HG02973 (cell line): ENCODE data around the gene ZDHHC14.
A peak's percentile ranks its signal among the peaks of the same experiment; 100 is the strongest.

Experiments used
- ATAC-seq: cut with Tn5 transposase; IDR thresholded peaks from one replicate; pipeline ENCODE4 v1.9.1; 2021; ENCODE audit warnings: moderate library complexity; ENCODE audit not compliant: unreplicated experiment

ZDHHC14 gene

DNA sequence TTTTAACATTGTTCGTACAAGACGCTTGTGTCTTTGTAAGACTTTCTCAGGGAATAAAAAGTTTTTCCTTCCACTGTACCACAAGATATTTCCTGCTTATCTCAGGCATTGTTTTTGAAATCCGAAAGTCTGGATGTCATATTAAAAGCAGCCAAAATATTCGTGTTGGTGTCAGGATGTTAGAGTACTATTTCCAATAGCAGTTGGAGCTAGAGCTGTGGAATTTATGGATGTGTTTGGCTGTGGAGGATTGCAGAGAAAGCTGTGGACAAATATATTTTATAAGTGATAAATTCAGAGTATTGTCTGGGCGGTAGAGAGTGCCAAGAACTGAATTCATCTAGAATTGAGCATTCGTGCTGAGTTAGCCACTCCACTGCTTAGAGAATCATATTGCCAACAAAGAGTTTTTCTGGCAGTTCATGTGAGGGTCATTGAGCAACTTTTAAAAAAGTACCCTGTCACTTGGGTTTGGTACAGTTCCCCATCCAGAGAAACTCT, 57.7 kb downstream of the ZDHHC14 start:
- no peak for ATAC-seq

DNA sequence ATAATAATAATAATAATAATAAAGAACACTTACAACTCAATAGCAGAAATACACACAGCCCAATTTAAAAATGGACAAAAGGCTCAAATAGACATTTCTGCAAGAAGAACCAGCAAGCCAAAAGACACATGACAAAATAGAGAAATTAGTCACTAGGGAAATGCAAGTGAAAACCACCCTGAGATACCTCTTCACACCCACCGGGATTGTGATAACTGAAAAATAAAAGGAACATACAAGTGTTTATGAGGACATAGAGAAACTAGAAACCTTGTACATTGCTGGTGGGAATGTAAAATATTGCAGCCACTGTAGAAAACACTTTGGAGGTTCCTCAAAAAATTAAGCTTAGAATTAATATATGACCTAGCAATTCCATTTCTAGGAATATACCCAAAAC, 59.2 kb downstream of the ZDHHC14 start:
- ATAC-seq = no peak

- ATAC-seq = no peak
Observed at GRCh38 chr6:157442291-157442690, 61.3 kb downstream of the ZDHHC14 start.

DNA sequence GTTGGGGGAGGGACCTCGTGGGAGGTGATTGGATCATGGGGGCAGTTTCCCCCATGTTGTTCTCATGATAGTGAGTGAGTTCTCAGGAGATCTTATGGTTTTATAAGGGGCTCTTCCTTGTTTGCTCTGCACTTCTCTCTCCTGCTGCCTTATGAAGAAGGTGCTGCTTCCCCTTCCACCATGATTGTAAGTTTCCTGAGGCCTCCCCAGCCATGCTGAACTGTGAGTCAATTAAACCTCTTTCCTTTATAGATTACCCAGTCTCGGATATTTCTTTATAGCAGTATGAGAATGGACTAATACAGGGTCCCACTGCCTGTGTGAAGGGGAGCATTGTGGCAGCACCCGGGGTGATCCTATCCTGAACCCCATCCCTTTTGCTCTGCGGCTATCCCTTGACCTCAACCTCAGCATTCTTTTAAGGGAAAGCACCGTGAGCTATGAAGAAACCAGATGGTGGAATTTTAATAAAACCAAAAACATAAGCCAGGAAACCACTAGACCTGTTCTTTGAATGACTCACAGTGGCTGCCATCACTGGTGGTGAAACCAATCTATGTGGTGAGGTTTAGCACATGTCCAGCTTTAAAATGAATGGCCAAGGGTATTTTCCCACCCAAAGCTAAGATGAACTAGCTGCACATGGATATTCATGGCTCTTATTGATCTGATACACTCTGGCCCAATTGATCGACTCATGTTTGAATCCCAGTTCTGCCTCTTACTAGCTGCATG, 62.2 kb downstream of the ZDHHC14 start:
- peak; percentile 84 for ATAC-seq

DNA sequence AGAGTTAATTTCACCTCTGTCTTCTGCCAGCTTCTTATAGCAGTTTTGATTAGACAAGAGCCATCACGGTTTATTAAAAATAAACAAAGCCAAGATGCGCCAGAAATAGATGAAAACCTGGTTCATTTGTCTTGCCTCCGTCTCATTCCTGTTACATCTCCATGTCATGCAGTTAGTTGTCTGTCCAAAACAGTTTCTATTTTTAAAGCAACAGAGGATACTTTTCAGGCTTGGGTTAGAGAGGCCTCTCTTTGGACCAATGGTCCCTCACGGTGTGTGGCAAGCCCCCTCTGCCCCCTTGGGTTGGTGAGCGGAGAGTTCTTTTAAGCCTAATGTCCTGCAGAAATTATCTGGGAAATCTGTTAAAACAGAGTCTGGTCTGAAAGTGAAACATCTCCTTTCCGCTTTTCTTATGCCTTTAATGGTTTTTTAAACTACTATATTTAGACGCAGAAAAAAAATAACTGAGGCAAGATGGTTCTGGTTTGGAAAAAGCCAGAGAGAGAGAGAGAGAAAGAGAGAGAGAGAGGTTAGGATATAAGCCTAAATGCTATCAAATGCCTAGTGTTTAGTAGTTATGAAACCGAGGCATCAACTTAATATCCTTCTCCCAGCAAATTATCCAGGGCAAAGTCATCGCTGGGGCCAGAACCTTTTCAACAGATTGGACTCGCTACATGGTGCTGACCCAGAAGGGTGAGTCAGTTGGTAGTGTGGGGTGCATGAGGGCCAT, 64.5 kb downstream of the ZDHHC14 start:
- no peak for ATAC-seq

GRCh38 chr6:157447735-157448134, 66.7 kb downstream of the ZDHHC14 start:
- ATAC-seq = no peak

DNA sequence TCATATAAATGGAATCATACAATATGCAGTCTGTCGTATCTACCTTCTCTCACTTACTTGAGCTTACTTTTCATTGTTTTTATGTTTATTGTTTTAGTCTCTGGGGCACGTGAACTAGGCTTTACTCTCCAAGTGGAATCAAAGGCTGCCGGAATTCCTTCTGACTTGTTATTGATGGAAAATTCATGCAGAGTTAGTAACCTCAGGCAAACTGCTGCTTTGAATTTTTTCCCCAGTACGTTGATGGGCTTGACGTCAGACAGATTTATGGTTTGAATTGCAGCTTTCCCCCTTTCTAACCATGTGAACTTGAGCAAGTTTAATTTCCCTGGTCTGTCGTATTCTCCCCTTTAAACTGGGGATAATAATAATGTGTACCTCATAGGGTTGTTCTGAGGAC, 68.6 kb downstream of the ZDHHC14 start:
- no peak for ATAC-seq

- ATAC-seq = no peak
Observed at GRCh38 chr6:157450931-157451742, 70.1 kb downstream of the ZDHHC14 start.

DNA sequence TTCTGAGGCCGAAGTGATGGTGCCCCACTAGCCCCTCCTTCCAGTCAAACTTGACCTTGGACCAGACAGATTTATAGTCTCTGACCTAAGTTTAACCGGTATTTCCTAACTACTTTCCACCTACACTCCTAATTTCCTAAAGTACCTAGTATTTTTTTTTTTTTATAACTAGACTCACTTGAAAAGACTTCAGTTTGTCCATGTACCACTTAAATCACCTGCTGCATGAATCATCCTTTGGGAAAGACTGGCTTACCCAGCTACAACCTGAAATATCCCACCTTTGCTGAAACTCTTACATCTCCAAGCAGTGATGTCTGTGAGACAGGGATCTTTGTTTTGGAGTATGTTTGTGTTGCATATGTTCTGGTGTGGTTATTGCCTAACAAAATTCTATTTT, 71.1 kb downstream of the ZDHHC14 start:
- no peak for ATAC-seq

GRCh38 chr6:157453131-157453530, 72.1 kb downstream of the ZDHHC14 start:
- ATAC-seq = no peak

GRCh38 chr6:157453978-157454377, 73.0 kb downstream of the ZDHHC14 start:
- ATAC-seq = no peak

DNA sequence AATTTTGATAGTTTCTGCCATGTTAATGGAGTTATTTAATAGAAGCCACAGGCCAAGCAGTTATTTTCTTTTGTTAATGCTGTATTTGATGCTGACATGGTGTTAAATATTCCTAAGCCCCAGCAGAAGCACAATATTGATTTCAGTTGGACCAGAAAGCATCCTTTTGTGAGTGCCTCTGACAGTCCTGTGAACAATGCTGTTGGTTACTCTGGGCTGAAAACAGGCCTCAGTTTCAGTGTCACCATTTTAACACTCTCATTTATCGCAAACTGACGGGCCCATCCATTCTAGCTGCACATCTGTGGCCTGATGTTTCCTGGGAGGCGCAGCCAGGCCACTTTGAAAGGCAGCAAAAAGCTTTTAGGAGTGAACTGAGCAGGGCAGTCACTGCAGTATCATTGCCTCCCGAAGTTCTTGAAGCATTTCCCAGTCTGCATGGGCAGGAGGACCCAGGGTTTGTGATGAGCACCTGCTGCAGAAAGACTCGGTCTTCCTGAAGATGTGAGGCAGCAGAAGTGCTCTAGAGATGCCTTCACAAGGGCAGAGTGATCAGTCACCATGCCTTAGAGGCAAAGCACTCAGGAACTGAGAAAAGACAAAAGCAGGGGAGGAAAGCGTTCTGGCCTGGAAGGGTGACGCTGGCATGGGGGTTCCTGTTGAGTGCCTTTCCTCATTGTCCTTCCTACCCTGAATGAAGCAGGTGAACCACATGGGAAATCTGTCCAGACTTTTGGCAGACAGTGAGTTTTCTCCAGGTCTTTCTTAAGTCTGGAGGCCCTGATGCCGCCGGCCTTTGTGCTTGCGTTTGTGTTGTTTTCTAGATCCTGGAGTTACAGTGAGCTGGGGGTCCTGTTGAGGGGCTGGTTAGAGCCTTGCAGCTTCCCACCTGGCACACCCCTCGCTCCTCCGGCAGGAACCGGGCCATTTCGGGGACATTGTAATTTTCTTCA, 74.0 kb downstream of the ZDHHC14 start:
- no peak for ATAC-seq

- no peak for ATAC-seq
Observed at GRCh38 chr6:157455731-157456523, 74.9 kb downstream of the ZDHHC14 start.

DNA sequence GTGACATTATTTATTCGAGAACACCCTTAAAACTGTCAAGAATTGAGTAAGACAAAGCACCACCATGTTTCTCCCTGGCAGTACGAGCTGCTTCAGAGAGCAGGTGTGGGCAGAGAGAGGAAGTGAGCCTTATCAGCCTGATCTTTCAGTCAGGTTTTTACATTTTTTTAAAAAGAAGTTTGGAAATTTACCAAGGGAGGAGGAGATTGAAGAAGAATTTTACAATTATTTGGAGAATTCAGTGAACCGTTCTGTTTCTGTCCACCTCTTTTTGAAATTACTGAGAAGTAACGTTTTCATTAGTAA, 75.5 kb downstream of the ZDHHC14 start:
- ATAC-seq = peak; percentile 59

GRCh38 chr6:157457787-157458186, 76.8 kb downstream of the ZDHHC14 start:
- no peak for ATAC-seq

GRCh38 chr6:157459327-157459726, 78.3 kb downstream of the ZDHHC14 start:
- no peak for ATAC-seq

DNA sequence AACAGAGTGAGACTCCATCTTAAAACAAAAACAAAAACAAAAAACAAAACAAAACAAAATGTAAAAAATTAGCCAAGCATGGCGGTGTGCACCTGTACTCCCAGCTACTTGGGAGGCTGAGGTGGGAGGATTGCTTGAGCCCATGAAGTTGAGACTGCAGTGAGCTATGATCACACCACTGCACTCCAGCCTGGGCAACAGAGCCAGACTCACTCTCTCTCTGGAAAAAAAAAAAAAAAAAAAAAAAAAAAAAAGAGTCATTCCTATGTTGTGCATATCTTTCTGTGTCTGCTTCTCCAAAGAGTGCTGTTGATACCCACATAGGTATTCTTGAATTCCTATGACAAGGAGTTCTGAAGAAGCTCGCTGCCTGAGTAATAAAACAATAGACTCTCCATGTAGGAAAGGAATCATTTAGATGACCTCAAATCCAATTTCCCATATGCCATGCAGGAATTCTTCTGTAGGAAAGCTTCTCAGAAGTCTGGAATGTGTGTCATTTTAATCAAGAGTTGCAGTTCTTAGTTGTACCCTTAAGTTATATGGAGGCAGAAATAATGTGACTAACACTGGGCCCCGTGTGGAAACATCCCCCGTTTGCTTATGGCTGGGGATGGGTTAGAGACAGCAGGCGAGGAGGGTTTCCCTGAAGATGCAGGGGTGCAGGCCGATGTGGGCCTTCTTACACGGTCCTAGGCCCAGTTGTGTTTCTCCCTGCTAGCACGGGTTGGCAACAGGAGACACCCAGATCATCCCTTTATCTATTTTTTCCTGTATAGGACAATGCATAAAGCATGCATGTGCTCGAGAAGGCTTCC, 79.4 kb downstream of the ZDHHC14 start:
- peak; percentile 7 for ATAC-seq

GRCh38 chr6:157461000-157461915, 80.3 kb downstream of the ZDHHC14 start:
- ATAC-seq = peak; percentile 51
